H1 (cell line): ENCODE results near the gene JPH2. TPM values are rescaled to one million over a fixed set of nuclear protein-coding genes. Genes with fewer than 3 reads are reported as not detected.

Experiments used
- CHD7 ChIP-seq: fragments of 300-600 bp; sonication (generic); IDR thresholded peaks from 2 replicates; pipeline ENCODE4 v1.7.1; 2012; ENCODE audit warnings: low read length, moderate library complexity, mild to moderate bottlenecking, inconsistent platforms; ENCODE audit not compliant: insufficient replicate concordance
- polyA plus RNA-seq, 7 experiments: library from polyadenylated mRNA; depleted of rRNA in 3 of 7; stranded (reverse) in 5 of 7; unstranded in 2 of 7; fragments of >200 nt in 5 of 7; fragments of 200-250 nt in 2 of 7; gene quantifications; 1 replicate in 5 of 7; 2 replicates in 1 of 7; 4 replicates in 1 of 7; pipeline versions ENCODE4 v1.2.1 to v1.2.3, GENCODE V29; 2011 to 2013; ENCODE audit warnings: missing spikeins in 2 of 7, mixed read lengths in 2 of 7
- total RNA-seq: library from RNA; stranded (reverse); fragmentation: NEBNext Ultra II Directional; extraction: Animal tissue kit (Norgen Biotek cat#: 25700); gene quantifications from 2 replicates; pipeline ENCODE4 v1.2.1, GENCODE V29; 2021

JPH2 gene
- total and polyA plus RNA-seq, 2 of the 8 experiments (the other 6 are each of a cell fraction or from before 2014, with no cell fraction given), result 0.59 to 1.3 TPM

DNA sequence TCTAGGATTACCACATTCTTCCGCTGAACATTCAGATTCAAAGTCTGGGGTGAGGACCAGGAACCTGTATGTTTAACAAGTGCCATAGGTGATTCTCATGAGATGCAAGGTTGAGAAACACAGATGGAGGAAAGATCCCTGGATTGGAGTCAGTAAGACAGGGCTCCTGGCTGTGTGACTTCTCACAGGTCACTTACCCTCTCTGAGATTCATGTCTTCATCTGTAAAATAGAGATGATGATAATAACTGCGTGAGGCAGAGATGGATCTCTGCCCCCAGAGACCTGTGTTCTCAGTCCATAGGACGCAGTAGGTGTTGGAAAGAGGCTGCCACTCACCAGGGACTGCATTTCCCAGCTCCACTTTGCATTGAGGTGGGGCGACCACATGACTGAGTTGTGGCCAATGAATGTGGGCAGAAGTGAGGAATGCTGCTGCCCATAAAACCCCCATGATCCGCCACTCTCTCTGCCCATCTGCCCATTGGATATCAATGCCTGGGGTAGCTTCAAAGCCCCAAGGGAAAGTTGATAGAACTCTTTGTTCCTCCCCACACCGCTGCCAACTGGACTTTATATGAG is 46.5 kb upstream of the JPH2 start (continued):
- no peak for TF ChIP-seq CHD7
